Thoracic aorta (tissue), 2 donors: ENCODE data around the gene ZNF574. TPM values are rescaled to one million over a fixed set of nuclear protein-coding genes. Genes with fewer than 3 reads are reported as not detected.
"Not testable (repeated sequence)": the region's sequence is repeated elsewhere in the genome, so short reads cannot be mapped to it uniquely, and the experiment has no call there.

Experiments used
- ATAC-seq: fragments of 150-250 bp; one replicate; pipeline ENCODE4 v1.8.0; 2017; ENCODE audit warnings: low read depth; ENCODE audit not compliant: insufficient number of reproducible peaks, low FRiP score
- DNase-seq: peaks from one replicate; pipeline ENCODE4 v3.0.0-alpha.2; 2020; ENCODE audit warnings: low spot score
- H3K27ac ChIP-seq, 2 donors: fragments of 200-600 bp; sonication (generic); 1 replicate in 1 of 2; 2 replicates in 1 of 2; pipeline ENCODE4 v1.5.1; 2016; ENCODE audit warnings: mild to moderate bottlenecking in 2 of 2, moderate library complexity in 2 of 2
- H3K27me3 ChIP-seq: fragments of 200-600 bp; sonication (generic); replicated peaks from 2 replicates; pipeline ENCODE4 v1.6.0; 2016; ENCODE audit warnings: mild to moderate bottlenecking; ENCODE audit not compliant: insufficient read depth
- H3K36me3 ChIP-seq: fragments of 200-600 bp; sonication (generic); one replicate; pipeline ENCODE4 v1.5.1; 2016
- H3K4me1 ChIP-seq, 2 donors: fragments of 200-600 bp; sonication (generic); 1 replicate in 1 of 2; 2 replicates in 1 of 2; pipeline versions ENCODE4 v1.5.1 to v1.6.0; 2016; ENCODE audit warnings: low read depth in 2 of 2, mild to moderate bottlenecking in 1 of 2; ENCODE audit not compliant: control insufficient read depth in 1 of 2
- H3K4me3 ChIP-seq: fragments of 200-600 bp; sonication (generic); 2 replicates; pipeline ENCODE4 v1.5.1; 2016; ENCODE audit warnings: mild to moderate bottlenecking
- H3K9me3 ChIP-seq: fragments of 200-600 bp; sonication (generic); 2 replicates; pipeline ENCODE4 v1.5.1; 2016
- total RNA-seq, 2 donors: library from RNA; depleted of rRNA; stranded (reverse); fragments of >200 nt; gene quantifications; one replicate each; pipeline versions ENCODE4 v1.1.0 to v1.2.3, GENCODE V29; 2016
- TF ChIP-seq, protein P1 (sequence below): fragments of 200-600 bp; sonication (generic); IDR thresholded peaks from one replicate; pipeline ENCODE4 v1.5.1; 2019; ENCODE audit warnings: antibody characterized with exemption

ZNF574 gene
- total RNA-seq, 2 donors from 2014 or later: 20.4 to 24.2 TPM

DNA sequence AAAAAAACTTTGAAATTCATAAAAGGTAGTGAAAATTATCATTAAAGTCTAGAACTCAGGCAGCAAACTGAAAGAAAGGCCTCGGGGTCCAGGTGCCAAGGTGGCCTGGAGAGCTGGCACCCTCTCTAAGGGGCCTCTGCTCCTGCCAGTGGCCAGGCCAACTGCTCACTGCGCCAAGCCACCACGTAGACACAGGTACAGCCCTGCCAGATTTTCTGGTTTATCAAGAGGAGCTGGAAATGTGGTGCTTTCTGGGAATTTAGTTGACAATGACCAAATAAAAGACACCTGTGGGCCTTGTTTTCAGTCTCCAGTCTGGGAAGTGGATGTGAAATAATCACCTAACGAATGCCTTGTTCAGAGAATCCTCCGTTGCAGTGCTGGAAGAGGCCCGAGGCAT is 22.8 kb downstream of the ZNF574 start:
- Histone ChIP-seq H3K27me3 (no peaks in the 10 kb centered on the region), H3K27ac (no peak overlapping the region), H3K36me3 (no peaks in the 10 kb centered on the region), H3K4me1 (no peaks in the 10 kb centered on the region), H3K9me3 (no peaks in the 10 kb centered on the region), H3K4me3 (no peak overlapping the region)
- DNase-seq (no peak), ATAC-seq (no peak)
- TF ChIP-seq, protein P1, sequence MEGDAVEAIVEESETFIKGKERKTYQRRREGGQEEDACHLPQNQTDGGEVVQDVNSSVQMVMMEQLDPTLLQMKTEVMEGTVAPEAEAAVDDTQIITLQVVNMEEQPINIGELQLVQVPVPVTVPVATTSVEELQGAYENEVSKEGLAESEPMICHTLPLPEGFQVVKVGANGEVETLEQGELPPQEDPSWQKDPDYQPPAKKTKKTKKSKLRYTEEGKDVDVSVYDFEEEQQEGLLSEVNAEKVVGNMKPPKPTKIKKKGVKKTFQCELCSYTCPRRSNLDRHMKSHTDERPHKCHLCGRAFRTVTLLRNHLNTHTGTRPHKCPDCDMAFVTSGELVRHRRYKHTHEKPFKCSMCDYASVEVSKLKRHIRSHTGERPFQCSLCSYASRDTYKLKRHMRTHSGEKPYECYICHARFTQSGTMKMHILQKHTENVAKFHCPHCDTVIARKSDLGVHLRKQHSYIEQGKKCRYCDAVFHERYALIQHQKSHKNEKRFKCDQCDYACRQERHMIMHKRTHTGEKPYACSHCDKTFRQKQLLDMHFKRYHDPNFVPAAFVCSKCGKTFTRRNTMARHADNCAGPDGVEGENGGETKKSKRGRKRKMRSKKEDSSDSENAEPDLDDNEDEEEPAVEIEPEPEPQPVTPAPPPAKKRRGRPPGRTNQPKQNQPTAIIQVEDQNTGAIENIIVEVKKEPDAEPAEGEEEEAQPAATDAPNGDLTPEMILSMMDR: no peak

GRCh38 chr19:42099336-42099925 is 23.5 kb downstream of the ZNF574 start:
- H3K27ac ChIP-seq: no peak overlapping the region
- H3K4me3 ChIP-seq: no peak overlapping the region
- H3K27me3 ChIP-seq: no peaks in the 10 kb centered on the region
- H3K36me3 ChIP-seq: no peaks in the 10 kb centered on the region
- TF ChIP-seq, protein P1: no peak
- ATAC-seq (no peak), DNase-seq (no peak)
- no peaks in the 10 kb centered on the region for H3K4me1 ChIP-seq
- no peaks in the 10 kb centered on the region for H3K9me3 ChIP-seq

DNA sequence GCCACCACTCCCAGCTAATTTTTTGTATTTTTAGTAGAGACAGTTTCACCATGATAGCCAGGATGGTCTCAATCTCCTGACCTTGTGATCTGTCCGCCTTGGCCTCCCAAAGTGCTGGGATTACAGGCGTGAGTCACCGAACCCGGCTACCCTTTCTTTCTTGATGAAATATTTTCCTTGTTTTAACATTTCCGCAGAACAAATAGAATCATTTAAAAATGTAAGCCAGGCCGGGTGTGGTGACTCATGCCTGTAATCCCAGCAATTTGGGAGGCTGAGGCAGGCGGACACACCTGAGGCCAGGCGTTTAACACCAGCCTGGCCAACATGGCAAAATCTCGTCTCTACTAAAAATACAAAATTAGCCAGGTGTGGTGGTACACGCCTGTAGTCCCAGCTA is 24.3 kb downstream of the ZNF574 start:
- not testable (repeated sequence) for ATAC-seq, H3K4me1 ChIP-seq, DNase-seq, H3K27ac ChIP-seq, H3K9me3 ChIP-seq, H3K36me3 ChIP-seq, H3K27me3 ChIP-seq, H3K4me3 ChIP-seq

GRCh38 chr19:42102877-42103276 is 26.9 kb downstream of the ZNF574 start:
- TF ChIP-seq, protein P1: no peak
- Histone ChIP-seq H3K27ac (no peak overlapping the region), H3K9me3 (no peaks in the 10 kb centered on the region), H3K4me3 (no peak overlapping the region), H3K27me3 (no peaks in the 10 kb centered on the region), H3K36me3 (no peaks in the 10 kb centered on the region), H3K4me1 (no peaks in the 10 kb centered on the region)
- no peak for DNase-seq
- ATAC-seq: no peak

DNA sequence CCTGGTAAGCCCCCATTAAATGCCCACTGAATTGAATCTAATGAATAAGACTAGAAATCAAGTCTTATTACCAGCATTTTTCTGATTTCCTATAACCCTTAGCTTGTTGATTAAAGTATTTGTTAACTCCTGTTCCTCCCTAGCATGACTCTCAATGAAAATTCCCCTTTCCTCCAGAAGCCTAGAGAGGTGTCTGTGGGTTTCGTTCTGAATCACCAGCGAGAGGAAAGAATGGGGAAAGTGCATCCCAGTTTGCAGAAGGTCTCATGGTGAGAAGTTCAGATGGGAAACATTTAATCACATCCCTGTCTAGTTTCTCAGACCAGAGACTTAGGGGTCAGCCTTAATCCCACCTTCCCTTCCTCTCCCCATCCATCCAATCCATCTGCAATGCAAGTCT is 29.4 kb downstream of the ZNF574 start:
- ATAC-seq: no peak

More for the DNA sequence above, 29.4 kb downstream of the ZNF574 start:
- TF ChIP-seq, protein P1: no peak
- Histone ChIP-seq H3K4me1 (no peaks in the 10 kb centered on the region), H3K4me3 (no peak overlapping the region), H3K27ac (no peak overlapping the region), H3K36me3 (no peaks in the 10 kb centered on the region), H3K9me3 (no peaks in the 10 kb centered on the region), H3K27me3 (no peaks in the 10 kb centered on the region)
- DNase-seq: no peak
